Hematopoietic multipotent progenitor cell treated with erythropoietin and hydrocortisone succinate and interleukin-3 and kit ligand, for 6 days (in vitro differentiated cells): ENCODE results near the gene MTCH1.
"Not testable (repeated sequence)": the region's sequence is repeated elsewhere in the genome, so short reads cannot be mapped to it uniquely, and the experiment has no call there.

Source experiments
- DNase-seq: peaks from one replicate; pipeline ENCODE4 v3.0.0-alpha.2; 2015

MTCH1 gene

DNA sequence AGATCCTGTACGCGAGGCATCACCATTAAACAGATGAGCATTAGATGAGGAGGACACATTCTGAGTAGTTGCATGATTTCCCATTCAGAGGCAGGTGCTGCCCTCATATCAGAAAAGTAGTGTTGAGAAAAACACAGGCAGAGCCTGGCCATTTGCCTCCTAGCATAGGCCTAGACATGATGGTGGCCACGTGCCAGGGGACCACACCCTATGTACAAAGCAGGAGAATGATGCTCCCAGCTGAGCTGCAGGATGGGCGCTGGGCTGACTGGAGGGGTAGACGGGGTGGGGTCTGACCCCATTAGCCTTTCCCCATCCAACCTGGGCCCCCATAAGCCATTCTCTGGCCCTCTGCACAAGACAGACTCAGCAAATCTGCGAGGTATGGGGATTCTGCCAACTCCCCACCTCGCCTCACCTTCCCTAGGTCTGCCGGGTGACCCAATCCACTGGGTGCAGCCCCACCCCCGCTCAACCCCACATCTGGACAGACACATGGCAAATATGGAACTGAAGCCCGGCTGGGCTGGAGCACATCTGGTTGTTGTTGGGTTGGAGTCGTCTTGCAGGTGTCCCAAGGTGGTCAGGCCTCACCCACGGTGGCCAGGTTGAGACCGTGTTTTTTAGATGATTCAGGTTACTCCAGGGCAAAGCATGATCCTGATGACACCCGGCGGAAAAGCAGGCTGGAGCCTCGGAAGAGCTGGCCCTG, 17.6 kb downstream of the MTCH1 start:
- DNase-seq: peak; percentile 73

DNA sequence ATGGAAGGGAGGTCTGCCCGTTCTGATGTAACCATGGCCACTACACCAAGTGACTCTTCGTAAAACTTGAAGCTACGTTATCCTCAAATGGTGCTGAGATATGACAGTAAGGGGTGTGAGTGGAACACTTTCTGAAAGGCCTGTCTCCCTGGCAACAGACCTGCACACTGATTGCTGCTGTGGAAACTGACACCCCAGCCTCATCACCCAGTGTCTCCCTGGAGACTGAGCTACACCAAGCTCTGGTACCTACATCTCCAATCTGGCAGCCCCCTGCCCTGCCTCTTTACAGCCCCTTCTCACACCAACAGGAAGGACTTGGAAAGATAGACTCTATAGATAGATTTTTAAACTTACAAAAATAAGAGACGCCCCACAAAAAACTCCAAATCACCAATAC, 18.2 kb downstream of the MTCH1 start:
- no peak for DNase-seq

DNA sequence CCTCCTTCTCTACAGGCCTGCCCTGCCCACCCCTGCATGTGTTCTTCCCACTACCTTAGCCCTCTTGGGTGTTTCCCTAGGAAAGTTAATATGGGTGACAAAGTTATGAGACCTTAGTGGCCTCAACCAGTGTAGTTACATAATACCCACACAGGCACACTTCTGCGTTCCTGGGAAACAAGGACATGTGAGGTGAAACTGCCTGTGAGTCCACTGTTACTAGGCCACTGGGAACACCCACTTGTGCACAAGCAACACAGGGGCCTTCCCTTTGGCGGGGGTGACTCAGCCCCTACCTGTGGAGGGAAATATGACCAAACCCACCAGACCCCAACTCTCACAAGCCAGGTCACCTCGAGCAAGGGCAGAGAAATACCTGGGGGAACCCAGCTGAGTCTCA, 18.7 kb downstream of the MTCH1 start:
- no peak for DNase-seq

DNA sequence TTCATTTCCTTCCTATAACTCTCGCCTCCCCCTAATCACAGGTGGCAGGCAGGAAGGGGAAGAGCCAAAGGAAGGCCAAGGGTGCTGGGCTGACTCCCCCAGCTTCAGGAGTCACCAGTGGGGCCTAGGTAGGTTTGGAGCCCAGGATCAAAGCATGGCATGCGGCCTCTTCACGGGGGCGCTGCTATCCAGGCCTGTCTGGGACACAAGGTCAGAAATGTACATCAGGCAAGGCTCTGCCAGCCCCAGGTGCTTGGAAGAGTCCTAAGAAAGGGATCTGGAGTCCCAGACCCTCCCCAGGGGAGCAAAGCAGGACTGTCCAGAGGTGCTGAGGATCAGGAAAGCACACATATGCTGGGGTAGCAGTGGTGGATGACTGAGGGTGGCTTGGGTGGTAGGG, 21.1 kb downstream of the MTCH1 start:
- DNase-seq: no peak

DNA sequence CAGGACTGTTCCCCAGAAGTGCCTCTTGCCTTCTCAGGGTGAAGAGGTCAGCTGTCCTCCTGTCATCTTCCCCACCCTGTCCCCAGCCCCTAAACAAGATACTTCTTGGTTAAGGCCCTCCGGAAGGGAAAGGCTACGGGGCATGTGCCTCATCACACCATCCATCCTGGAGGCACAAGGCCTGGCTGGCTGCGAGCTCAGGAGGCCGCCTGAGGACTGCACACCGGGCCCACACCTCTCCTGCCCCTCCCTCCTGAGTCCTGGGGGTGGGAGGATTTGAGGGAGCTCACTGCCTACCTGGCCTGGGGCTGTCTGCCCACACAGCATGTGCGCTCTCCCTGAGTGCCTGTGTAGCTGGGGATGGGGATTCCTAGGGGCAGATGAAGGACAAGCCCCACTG, 21.6 kb downstream of the MTCH1 start:
- peak; percentile 0 for DNase-seq

DNA sequence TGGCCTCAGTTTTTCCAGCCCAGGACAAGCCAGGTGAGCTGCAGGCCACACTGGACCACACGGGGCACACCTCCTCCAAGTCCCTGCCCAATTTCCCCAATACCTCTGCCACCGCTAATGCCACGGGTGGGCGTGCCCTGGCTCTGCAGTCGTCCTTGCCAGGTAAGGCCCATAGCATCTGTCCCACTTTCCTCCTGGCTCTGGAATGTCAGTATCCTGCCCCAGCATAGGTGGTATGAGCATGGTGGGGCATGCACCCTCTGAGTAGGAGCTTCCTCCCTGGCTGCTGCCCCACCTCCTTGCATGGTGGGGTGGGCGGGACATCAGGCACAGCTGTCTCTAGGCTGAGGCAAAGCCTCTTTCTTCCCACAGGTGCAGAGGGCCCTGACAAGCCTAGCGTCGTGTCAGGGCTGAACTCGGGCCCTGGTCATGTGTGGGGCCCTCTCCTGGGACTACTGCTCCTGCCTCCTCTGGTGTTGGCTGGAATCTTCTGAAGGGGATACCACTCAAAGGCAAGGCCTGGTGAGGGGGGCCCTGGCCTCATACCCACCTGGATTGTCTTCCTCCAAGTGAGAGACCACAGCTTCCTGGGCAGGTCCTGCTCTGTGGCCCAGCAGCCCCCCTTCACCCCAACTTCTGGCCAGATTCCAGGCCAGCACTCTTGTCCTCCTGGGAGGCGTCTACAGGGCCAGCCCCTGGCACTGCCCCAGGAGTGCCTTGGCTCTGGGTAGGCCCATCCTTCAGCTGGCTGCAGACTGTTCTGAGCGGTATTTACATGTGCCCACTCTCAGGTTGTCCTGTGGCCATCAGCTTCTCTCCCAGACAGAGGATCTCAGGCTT, 22.3 kb downstream of the MTCH1 start:
- DNase-seq: peak; percentile 55

DNA sequence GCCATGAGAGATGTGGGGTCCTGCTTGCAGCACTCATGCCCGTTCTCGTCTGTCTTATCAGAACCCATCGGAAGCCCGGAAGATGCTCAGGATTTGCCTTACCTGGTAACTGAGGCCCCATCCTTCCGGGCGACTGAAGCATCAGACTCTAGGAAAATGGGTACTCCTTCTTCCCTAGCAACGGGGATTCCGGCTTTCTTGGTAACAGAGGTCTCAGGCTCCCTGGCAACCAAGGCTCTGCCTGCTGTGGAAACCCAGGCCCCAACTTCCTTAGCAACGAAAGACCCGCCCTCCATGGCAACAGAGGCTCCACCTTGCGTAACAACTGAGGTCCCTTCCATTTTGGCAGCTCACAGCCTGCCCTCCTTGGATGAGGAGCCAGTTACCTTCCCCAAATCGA, 23.1 kb downstream of the MTCH1 start:
- DNase-seq: peak; percentile 83

DNA sequence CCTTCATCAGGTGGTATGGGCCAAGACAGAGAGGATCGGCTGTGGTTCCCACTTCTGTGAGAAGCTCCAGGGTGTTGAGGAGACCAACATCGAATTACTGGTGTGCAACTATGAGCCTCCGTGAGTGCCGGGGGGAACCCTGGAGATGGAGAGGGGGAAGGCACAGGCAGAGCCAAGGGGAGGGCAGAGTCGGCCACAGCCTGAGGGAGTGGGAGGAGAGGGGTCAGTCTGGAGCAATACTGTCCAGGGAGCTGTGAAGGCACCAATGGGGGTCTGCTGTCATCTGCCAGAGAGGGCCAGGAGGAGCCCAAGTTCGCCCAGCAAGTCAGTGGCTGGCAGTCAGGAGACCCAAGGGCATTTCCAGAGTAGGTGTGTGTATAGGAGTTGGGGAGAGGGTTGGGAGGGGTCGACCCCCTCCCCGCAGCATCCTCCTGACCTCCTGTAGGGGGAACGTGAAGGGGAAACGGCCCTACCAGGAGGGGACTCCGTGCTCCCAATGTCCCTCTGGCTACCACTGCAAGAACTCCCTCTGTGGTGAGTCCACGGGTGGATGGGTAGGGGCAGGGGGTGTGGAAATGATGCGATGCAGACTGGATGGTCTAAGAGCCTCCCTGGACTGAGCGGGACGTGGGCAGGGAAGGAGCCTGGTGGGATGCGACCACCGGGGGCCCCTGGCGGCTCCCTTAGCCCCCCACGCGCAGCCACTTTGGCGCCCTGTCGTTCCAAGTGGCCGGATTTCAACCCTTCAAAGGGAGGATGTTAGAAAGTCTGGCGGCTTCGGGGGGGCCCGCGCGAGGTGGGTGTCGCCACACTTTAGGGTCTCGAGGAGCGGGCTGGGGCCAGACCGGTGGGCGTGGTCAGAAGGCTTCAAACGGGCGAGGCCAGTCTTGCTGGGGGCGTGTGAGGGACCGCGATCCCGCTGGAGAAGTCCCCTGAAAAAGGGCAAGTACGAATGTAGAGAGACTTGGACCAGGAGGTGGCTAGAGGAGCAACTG, 24.3 kb downstream of the MTCH1 start:
- no peak for DNase-seq

DNA sequence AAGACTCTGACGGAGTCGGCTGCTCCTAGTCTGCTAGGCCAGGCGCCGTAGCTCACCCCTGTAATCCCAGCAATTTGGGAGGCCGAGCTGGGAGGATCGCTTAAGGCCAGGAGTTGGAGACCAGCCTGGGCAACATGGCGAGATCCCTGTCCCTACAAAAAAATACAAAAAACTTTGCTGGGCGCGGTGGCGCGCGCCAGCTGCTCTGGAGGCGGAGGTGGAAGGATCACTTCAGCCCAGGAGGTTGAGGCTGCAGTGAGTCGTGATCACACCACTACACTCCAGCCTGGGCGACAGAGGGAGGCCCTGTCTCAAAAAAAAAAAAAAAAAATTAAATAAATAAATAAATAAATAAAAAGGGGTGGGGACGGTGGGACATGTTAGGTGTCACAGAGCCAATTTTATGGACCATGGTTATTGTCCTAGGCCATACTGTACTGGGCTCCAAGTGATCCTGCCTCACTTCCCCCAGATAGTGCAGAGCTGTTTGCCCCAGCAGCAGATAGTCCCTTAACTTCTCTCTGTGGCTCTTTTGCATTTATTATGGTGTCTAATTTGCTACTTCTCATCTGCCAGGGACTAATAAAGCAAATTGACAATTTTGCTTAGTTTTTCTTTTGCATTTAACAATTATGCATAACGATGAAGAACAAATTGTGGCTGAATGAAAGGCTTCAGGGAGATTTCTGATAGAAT, 26.3 kb downstream of the MTCH1 start:
- DNase-seq: peak; percentile 36

DNA sequence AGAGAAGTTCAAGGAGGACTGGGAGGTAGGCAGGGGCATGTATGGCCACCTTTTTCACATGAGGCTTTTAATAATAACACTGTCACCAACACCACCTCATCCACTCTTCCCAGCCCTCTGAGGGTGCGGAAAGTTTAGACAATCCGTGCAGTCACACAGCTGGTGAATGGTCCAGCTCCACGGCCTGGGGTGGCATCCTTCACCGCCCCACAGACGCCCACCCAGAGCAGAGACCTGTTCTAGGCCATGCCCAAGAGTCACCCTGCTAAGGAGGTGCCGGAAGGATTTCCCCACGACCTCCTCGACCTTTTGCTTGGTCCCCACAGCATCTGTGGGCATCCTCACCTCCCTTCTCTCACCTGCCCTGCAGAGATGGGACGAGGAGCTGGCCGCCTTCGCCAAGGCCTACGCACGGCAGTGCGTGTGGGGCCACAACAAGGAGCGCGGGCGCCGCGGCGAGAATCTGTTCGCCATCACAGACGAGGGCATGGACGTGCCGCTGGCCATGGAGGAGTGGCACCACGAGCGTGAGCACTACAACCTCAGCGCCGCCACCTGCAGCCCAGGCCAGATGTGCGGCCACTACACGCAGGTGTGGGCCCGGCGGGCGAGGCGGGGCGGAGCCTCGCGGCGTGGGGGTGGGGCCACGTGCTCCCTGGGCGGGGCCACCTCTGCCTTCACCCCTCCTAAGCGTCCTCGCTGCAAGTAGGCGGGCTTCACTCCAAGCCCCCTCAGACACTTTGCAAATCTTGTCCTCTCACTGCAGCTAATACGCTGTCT, 27.0 kb downstream of the MTCH1 start:
- DNase-seq: no peak

DNA sequence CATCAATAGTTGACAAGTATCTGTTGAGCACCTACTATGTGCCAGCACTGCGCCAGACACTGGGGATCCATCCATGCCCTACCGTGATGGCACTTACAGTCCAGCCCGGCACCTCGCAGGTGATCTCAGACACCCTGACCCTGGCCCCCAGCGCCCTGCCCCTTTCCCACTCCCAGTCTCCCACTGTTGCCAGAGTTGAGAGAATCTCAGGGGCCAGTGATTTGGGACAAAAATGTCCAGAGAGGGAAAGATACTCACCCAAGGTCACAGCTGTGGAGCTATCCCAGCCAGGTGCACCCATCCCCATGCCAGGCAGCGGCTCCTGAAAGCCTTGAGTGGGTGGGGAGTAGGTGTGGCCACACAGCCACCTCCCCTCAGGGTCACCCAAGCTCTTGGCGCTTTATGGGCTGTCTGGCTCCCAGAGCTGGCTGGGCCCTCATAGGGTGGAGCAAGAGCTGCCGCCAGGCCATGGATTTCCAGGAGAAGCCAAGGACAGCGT, 28.2 kb downstream of the MTCH1 start:
- no peak for DNase-seq

DNA sequence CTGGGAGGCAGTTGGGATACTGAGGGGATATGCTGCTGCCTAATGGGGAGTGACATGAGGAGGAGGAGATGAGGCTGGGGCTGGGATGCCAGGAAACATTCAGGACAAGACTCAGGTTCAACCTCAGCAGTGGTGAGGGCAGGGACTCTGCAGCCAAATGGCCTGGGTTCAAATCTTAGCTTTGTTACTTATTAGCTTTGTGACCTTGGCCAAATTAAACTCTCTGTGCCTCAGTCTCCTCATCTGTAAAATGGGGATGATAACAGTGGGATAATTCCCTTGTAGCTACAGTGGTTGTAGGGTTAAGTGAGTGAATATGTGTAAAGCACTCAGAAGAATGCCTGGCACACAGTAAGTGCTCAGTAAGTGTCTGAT, 29.6 kb downstream of the MTCH1 start:
- no peak for DNase-seq

DNA sequence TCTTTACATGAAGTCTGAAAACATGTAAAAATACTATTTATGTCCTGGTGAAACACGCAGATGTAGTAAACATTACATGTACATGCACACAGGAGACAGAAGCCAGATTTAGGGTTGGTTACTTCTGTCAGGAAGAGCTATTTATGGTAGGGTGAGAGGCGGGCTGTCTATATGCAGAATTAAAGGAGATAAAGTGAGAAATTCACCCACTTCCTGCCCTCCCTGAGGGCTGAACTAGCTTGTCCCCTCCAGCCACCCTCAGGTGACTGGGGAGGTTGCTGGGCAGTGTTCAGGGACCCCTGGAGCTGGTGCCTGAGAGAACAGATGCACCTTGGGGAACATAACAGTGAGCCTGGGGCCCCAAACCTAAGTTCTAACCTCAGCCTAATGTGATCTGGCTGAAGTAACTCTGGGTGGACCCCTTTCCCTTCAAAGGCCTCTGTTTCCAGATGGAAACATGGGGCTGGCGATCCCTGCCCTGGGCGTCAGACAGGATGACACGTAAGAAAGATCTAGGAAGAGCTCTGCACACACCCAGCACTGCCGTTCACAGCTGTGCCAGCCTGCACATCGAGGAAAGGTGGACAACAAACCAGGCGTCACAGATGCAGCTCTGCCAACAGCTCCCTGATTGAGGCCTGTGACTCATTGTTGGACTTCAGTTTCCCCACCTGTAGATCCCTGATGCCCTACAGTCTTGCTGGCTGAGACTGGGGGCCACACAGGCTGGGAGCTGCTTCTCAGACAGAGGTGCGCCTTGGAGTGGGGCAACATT, 30.1 kb downstream of the MTCH1 start:
- no peak for DNase-seq

DNA sequence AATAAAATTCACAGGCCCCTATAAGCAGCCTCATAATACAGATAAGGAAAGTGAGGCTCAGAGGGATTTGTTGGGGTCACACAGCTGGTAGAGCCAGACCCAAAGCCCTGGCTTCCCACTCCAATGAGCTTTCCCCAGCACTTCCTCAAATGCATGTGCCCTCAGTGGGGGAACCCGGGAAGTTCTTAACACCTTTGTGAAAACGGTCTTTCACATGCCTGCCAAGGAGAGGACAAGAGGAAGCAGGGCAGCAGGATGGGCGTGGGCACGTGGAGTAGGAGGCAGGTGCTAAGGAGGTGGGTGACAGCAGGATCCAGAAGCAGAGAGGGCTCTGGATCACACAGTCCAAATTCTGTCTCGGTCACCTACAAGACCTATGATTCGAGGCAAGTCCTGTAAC, 30.9 kb downstream of the MTCH1 start:
- no peak for DNase-seq

DNA sequence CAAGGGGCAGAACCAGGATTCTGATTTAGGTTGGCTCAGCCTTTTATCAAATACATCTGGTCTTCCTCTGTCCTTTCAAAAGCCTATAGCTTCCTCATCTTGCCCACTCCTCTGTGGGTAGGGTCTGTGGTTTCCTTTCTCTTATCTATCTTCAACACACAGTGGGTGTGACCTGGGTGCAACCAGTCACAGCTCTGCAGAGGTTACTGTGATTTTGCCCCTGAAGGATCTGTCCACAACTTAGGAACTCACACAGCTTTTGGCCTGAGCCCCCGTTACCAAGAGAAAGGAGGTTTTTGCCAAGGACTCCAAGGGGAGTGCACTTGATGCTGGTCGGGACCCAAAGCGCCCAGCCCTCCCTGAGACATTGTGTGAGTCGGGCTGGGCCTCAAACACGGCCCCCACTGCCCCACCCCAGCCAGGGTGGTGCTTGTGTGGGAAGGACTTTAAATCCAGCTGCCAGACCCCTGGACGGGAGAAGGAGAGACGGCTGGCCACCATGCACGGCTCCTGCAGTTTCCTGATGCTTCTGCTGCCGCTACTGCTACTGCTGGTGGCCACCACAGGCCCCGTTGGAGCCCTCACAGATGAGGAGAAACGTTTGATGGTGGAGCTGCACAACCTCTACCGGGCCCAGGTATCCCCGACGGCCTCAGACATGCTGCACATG, 31.6 kb downstream of the MTCH1 start, which contains the start of gene PI16:
PI16 (plus strand) TSS at position 477 of the 670 bp plus-strand sequence; CDS start at position 500, 23 bp downstream.
- DNase-seq: peak; percentile 93

DNA sequence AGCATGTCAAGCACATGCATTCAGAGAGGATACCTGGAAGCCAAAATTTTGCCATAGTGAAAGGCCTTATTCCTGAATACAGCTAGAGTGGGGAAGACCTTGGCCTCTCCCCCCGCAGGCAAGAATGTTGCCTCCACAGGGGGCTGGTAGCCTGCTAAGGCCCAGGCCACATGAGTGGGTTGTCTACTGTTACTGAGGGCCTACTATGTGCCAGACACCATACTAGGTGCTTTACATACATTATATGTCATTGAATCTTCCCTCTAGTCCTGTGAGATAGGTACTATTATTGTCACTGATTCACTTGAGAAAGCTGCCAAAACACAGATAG, 32.1 kb downstream of the MTCH1 start:
- DNase-seq: no peak

DNA sequence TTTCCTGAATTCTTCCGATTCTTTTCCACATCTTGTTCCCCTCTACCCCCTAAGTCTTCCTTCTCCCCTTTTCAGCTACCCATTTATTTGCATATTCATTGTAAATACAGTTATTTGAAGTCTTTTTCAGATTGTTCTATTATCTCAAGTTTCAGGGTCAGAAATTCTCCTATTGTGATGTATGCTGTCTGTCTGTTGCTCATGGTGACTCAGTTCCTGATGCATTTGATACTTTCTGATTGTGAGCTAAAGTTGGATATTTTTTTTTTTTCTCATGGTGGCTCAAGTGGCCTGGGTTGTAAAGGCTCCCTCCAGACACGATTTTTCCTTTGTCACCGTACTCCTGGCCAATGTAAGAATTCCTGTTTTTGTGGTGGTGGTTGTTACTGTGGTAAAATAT, 36.4 kb downstream of the MTCH1 start:
- DNase-seq: no peak

DNA sequence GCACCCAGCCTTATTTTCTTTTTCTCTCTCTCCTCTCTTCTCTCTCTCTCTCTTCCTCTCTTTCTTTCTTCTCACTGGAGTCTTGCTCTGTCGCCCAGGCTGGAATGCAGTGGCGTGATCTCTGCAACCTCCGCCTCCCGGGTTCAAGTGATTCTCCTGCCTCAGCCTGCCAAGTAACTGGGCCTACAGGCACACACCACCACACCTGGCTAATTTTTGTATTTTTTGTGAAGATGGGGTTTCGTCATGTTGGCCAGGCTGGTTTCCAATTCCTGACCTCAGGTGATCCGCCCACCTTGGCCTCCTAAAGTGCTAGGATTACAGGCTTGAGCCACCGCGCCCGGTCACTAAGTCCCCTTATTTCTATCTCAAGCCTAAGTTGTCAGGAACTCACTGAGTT, 36.9 kb downstream of the MTCH1 start:
- DNase-seq: not testable (repeated sequence)

DNA sequence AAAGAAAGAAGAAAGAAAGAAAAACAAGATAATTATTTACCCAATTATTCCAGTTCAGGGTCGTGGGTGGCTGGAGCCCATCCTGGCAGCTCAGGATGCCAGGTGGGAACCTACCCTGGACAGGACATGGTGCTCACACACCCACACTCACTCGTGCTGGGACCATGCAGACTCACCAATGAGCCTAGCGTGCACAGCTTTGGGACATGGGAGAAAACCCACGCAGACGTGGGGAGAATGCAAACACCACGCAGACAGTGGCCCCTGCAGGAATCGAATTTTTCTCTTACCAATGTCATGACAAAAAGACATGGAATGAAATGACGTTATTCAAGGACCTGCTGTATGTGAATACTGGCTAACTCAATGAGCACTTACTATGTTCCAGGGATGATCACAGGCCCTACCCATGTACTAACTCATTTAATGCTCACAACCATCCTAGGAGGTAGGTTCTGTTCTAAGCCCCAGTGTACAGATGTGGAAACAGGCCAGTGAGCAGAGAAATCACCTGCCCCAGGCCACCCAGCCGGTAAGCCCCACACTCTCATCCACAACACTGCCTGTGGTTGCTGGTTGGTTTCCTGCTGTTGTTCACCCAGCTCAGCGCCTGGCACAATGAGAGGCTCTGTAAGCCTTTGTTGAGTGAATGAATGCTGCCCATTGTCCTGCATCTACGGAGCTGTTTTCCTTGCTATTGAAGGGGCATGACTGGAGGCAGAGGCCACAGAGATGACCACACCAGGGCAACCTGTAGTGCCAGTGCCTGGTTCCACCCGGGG, 38.2 kb downstream of the MTCH1 start:
- no peak for DNase-seq
